Fibroblast of pulmonary artery (primary cell): ENCODE measurements around the gene RIPOR3.

Experiments
- DNase-seq: peaks from one replicate; pipeline ENCODE4 v3.0.0-alpha.2; 2010; ENCODE audit warnings: low read depth
- H3K4me3 ChIP-seq: replicated peaks from 2 replicates; pipeline ENCODE4 v1.5.1; 2011; ENCODE audit warnings: low read depth, mild to moderate bottlenecking, control low read depth, low read length, moderate library complexity
- CTCF ChIP-seq: IDR thresholded peaks from 2 replicates; pipeline ENCODE4 v1.5.1; 2011; ENCODE audit warnings: mild to moderate bottlenecking, control low read depth, low read length, inconsistent platforms; ENCODE audit errors: missing control alignments

The RIPOR3 gene

GRCh38 chr20:50595433-50595895 lies 95.9 kb downstream of the RIPOR3 start:
- no peak for TF ChIP-seq CTCF
- no peak overlapping the region for H3K4me3 ChIP-seq
- no peak for DNase-seq

GRCh38 chr20:50594591-50595432 lies 96.5 kb downstream of the RIPOR3 start:
- TF ChIP-seq CTCF, result no peak
- no peak for DNase-seq
- no peak overlapping the region for H3K4me3 ChIP-seq

DNA sequence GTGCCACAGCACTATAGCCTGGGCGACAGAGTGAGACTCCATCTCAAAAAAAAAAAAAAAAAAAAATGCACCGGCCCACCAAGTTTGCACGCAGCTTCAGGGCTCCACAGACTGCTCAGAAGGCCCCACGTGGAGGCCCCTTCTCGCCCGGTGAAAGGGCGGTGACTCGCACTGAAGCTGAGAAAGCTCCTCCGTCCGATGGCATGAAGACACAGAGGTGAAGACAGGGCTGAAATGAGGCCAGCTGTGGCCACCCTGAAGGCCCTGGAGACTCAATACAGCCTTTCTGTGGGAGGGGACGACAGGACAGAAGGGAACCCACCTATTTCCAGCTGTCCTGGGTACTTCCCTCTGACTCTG lies 97.1 kb downstream of the RIPOR3 start:
- no peak overlapping the region for H3K4me3 ChIP-seq
- no peak for TF ChIP-seq CTCF
- DNase-seq, result no peak

DNA sequence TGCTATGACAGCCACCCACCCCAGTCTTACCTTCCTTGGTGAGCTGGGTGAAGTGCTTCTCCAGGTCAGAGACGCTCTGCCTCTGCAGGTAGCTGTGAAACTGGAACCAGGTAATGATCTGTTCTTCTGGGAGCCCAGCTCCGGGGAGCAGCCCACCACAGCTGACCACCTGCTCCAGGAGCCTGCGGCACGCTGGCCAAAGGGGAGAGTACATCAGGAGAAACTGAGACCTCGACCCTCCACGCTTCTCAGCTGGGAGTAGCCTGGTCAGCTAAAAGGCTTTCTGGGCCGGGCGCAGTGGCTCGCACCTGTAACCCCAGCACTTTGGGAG lies 98.4 kb downstream of the RIPOR3 start:
- no peak for TF ChIP-seq CTCF
- H3K4me3 ChIP-seq, result no peak overlapping the region

GRCh38 chr20:50592282-50593004 lies 98.9 kb downstream of the RIPOR3 start:
- TF ChIP-seq CTCF, result no peak
- no peak overlapping the region for H3K4me3 ChIP-seq
- no peak for DNase-seq

More for the DNA sequence above, 98.4 kb downstream of the RIPOR3 start:
- DNase-seq, result no peak

GRCh38 chr20:50591233-50591852 lies 100.0 kb downstream of the RIPOR3 start:
- DNase-seq, result no peak

More at GRCh38 chr20:50591233-50591852, 100.0 kb downstream of the RIPOR3 start:
- H3K4me3 ChIP-seq, result no peak overlapping the region
- TF ChIP-seq CTCF, result no peak
